Measurements from ENCODE around the gene WDFY4.

WDFY4 gene

DNA sequence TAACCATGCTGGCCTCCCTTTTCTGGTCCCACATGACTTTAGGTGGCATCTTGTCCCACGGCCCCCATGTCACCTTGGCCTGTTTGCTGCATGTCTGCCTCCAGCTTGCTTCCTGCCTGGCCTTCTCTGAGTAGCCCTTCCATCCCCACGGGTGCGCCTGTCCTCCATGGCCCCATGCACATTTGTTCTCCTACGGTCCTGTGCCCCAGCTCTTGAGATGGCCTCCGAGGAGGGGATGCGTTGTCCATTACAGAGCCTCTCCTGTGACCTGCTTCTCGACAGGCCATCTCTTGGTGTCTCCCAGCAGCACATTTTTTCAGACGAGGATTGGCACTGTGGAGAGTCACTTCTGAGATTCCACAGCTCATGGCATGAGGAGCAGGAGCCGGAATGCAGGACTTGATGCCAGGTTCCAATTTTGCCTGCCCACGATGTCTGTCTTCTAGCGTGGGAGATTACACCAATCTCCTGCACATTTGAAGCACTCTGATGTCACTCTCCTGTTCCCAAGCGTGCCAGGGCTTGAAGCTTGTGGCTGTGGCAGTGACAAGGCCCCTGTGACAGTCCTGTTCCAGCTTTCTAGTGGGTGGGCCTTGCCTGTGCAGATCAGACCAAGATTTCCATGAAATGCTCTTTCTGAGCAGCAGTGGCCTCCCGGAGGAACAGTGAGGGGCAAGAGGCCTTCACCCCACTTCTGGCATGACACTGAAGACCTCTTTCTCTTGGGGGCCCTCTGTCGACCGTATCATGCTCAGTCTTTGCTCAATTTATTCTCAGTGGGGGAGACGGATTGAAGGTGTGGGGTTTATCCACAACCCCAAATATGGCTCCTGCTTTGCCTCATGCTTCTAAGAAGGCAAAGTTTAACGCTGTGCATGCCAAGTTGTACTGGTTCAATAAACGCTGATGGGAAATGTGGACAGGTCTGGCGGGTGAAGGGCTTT is 13.4 kb downstream of the WDFY4 start:
- DNase-seq (ENCODE audit: extremely low spot score): no peak
- ChIA-PET POLR2A (no interaction called here), CTCF (no interaction called here)
- no peak for TF ChIP-seq ZNF384 (IDR thresholded peaks at IDR 0.05)
- no peak for TF ChIP-seq SUZ12 (IDR thresholded peaks at IDR 0.05)
- TF ChIP-seq, protein P1, sequence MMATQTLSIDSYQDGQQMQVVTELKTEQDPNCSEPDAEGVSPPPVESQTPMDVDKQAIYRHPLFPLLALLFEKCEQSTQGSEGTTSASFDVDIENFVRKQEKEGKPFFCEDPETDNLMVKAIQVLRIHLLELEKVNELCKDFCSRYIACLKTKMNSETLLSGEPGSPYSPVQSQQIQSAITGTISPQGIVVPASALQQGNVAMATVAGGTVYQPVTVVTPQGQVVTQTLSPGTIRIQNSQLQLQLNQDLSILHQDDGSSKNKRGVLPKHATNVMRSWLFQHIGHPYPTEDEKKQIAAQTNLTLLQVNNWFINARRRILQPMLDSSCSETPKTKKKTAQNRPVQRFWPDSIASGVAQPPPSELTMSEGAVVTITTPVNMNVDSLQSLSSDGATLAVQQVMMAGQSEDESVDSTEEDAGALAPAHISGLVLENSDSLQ (IDR thresholded peaks at IDR 0.05): no peak
- TF ChIP-seq BHLHE40 (IDR thresholded peaks at IDR 0.05; ENCODE audit: borderline replicate concordance): no peak
- TF ChIP-seq TARDBP (IDR thresholded peaks at IDR 0.05): no peak
- no peak for TF ChIP-seq SP1 (IDR thresholded peaks at IDR 0.05)
- TF ChIP-seq L3MBTL2 (conservative IDR thresholded peaks at IDR 0.05): no peak
- TF ChIP-seq ELF4 (IDR thresholded peaks at IDR 0.05): no peak
- no peak for TF ChIP-seq ARNT (IDR thresholded peaks at IDR 0.05)
- no peak for TF ChIP-seq FOXK2 (IDR thresholded peaks at IDR 0.05)
- no peak for TF ChIP-seq NFRKB (IDR thresholded peaks at IDR 0.05)
- TF ChIP-seq HDGF (IDR thresholded peaks at IDR 0.05; ENCODE audit: borderline replicate concordance): no peak
- no peak for TF ChIP-seq FOXM1 (IDR thresholded peaks at IDR 0.05; ENCODE audit: borderline replicate concordance)
- no peak for TF ChIP-seq LEF1 (IDR thresholded peaks at IDR 0.05; ENCODE audit: borderline replicate concordance)
- no peak for TF ChIP-seq FOXA1 (IDR thresholded peaks at IDR 0.05)
- no peak for TF ChIP-seq CTBP1 (IDR thresholded peaks at IDR 0.05; ENCODE audit: borderline replicate concordance)

DNA sequence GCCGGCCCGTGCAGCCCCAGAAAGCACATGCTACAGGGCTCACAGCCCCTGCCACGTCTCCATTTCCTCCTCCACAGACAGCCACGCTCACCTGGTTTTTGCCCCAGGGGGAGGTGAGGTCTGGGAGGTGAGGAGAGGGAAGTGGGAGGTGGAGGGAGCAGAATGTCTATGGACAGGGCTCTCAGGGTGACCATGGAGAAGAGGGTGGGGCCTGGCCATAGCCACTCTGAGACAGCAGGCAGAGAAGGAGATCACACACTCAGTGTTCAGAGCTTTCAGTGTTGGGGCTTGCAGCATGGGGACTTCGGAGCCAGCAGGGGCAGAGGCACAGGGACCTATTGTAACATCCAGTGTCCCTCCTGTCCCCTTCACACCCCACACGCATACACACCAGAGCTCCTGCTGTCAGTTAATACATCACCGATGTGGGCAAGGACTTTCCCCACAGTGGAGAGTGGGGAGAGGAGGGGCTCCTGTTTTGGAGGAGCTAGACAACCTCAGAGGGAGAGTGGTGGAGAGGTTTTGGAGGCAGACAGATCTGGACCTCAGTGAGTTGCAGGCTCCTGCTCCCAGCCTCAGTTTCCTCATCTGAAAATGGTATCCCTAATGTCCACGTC is 14.4 kb downstream of the WDFY4 start:
- CTCF ChIA-PET: no interaction called here
- POLR2A ChIA-PET: no interaction called here
- no peak for TF ChIP-seq SP1 (IDR thresholded peaks at IDR 0.05)
- no peak for TF ChIP-seq SUZ12 (IDR thresholded peaks at IDR 0.05)
- no peak for TF ChIP-seq FOXM1 (IDR thresholded peaks at IDR 0.05; ENCODE audit: borderline replicate concordance)
- no peak for TF ChIP-seq HDGF (IDR thresholded peaks at IDR 0.05; ENCODE audit: borderline replicate concordance)
- no peak for TF ChIP-seq L3MBTL2 (conservative IDR thresholded peaks at IDR 0.05)
- TF ChIP-seq NFRKB (IDR thresholded peaks at IDR 0.05): no peak
- TF ChIP-seq ELF4 (IDR thresholded peaks at IDR 0.05): no peak
- no peak for TF ChIP-seq ARNT (IDR thresholded peaks at IDR 0.05)
- no peak for TF ChIP-seq FOXA1 (IDR thresholded peaks at IDR 0.05)
- TF ChIP-seq ZNF384 (IDR thresholded peaks at IDR 0.05): no peak
- TF ChIP-seq TARDBP (IDR thresholded peaks at IDR 0.05): no peak
- no peak for TF ChIP-seq FOXK2 (IDR thresholded peaks at IDR 0.05)
- TF ChIP-seq, protein P1 (IDR thresholded peaks at IDR 0.05): no peak
- TF ChIP-seq LEF1 (IDR thresholded peaks at IDR 0.05; ENCODE audit: borderline replicate concordance): no peak
- no peak for TF ChIP-seq CTBP1 (IDR thresholded peaks at IDR 0.05; ENCODE audit: borderline replicate concordance)
- no peak for DNase-seq (ENCODE audit: extremely low spot score)

DNA sequence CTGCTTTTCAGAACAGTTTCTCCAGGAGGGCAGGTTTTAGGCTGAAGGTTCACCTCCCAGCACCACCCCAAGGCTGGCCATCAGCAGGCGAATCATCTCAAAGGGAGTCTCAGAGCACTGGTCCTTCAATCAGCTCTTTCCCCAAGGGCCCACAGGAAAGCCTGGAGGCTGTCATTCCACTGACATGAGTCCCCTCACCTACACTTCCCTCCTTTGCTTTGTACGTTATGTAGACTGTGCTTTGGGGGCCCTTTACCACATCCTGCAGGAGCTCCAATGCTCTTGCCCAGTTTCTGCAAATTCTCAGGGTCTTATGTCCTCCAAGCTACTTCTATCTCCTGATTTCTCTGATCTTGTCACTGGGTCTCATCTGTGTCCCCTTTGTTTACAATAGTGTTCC is 15.4 kb downstream of the WDFY4 start:
- TF ChIP-seq L3MBTL2 (conservative IDR thresholded peaks at IDR 0.05) (no peak), ZNF384 (IDR thresholded peaks at IDR 0.05) (no peak), TARDBP (IDR thresholded peaks at IDR 0.05) (no peak), ARNT (IDR thresholded peaks at IDR 0.05) (no peak), CTBP1 (IDR thresholded peaks at IDR 0.05; ENCODE audit: borderline replicate concordance) (no peak), NFRKB (IDR thresholded peaks at IDR 0.05) (no peak), SP1 (IDR thresholded peaks at IDR 0.05) (no peak), ELF4 (IDR thresholded peaks at IDR 0.05) (no peak), BHLHE40 (IDR thresholded peaks at IDR 0.05; ENCODE audit: borderline replicate concordance) (no peak), FOXA1 (IDR thresholded peaks at IDR 0.05) (no peak), HDGF (IDR thresholded peaks at IDR 0.05; ENCODE audit: borderline replicate concordance) (no peak), FOXK2 (IDR thresholded peaks at IDR 0.05) (no peak), FOXM1 (IDR thresholded peaks at IDR 0.05; ENCODE audit: borderline replicate concordance) (no peak), LEF1 (IDR thresholded peaks at IDR 0.05; ENCODE audit: borderline replicate concordance) (no peak), SUZ12 (IDR thresholded peaks at IDR 0.05) (no peak)
- TF ChIP-seq, protein P1 (IDR thresholded peaks at IDR 0.05): no peak
- DNase-seq (ENCODE audit: extremely low spot score): no peak
- CTCF ChIA-PET: no interaction called here
- POLR2A ChIA-PET: no interaction called here

DNA sequence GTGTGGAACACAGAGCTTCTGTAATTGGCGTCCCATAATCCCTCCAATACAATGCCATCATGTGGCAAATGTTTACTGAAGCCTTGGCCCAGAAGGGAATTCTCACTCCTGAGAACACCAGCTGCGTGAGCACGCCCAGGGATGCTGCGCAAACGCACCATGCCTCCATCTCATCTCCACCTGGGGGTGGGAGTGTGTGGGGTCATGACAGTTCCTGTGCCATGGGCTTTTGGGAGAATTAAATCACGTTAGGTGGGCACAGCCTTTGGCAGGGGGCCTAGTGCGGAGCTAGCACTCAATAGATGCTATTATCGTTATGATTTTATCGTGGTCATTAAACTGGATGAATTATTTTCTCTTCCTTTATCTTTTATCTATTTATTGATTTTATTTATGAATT is 15.8 kb downstream of the WDFY4 start:
- POLR2A ChIA-PET: no interaction called here

DNA sequence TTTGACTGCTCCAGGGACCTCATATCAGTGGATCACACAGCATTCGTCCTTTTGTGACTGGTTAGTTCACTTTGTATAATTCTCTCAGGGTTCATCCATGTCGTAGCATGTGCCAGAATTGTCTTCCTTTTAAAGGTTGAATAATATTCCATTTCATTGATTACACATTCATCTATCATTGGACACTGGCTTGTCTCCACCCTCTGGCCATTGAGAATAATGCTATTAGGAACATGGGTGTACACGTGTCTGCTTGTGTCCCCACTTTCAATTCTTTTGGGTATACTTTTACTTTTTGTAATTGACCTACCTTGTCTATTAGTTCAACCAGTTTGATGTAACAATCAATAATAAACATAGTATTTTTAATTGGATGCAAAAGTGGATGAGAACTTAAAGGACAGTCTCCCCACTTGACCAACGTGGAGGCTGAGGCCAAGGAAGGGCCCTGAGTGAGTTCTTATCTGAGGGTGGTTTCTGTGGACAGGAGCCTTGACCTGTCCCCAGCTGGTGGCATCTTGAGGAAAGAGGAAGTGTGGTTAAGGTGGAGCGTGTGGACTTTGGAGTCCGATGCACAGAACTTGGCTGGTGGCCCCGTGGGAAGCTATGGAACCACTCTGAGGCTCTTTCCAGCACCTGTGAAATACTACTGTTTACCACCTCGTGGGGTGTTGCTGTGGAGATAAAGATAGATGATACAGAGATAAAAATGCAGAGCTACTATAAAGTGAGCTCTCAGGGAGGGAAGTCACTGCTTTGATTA is 16.6 kb downstream of the WDFY4 start:
- no peak for DNase-seq (ENCODE audit: extremely low spot score)
- ChIA-PET CTCF (no interaction called here), POLR2A (no interaction called here)
- TF ChIP-seq NFRKB (IDR thresholded peaks at IDR 0.05) (no peak), SP1 (IDR thresholded peaks at IDR 0.05) (no peak), ELF4 (IDR thresholded peaks at IDR 0.05) (no peak)

More for the DNA sequence above, 15.8 kb downstream of the WDFY4 start:
- CTCF ChIA-PET: no interaction called here
- no peak for TF ChIP-seq FOXA1 (IDR thresholded peaks at IDR 0.05)
- no peak for TF ChIP-seq SUZ12 (IDR thresholded peaks at IDR 0.05)
- no peak for TF ChIP-seq SP1 (IDR thresholded peaks at IDR 0.05)
- no peak for TF ChIP-seq BHLHE40 (IDR thresholded peaks at IDR 0.05; ENCODE audit: borderline replicate concordance)
- no peak for TF ChIP-seq L3MBTL2 (conservative IDR thresholded peaks at IDR 0.05)
- TF ChIP-seq NFRKB (IDR thresholded peaks at IDR 0.05): no peak
- TF ChIP-seq ARNT (IDR thresholded peaks at IDR 0.05): no peak
- no peak for TF ChIP-seq LEF1 (IDR thresholded peaks at IDR 0.05; ENCODE audit: borderline replicate concordance)
- no peak for DNase-seq (ENCODE audit: extremely low spot score)

All from HEK293T (cell line).